Measurements from ENCODE around the gene SPOUT1.

Gene SPOUT1

GRCh38 chr9:128835246-128836210 lies 5.9 kb upstream of the SPOUT1 start:
- Histone ChIP-seq H3K36me3 (ENCODE audit: control insufficient read depth in 1 of 2, insufficient read depth in 2 of 2, low read length in 2 of 2) (peaks cover 0 to 8% of the 10 kb centered on the region in 2 donors), H3K9me3 (ENCODE audit: control insufficient read depth in 1 of 2, low read length in 2 of 2) (no peaks in the 10 kb centered on the region), H3K4me3 (ENCODE audit: low read depth in 1 of 2, low read length in 2 of 2) (no peak overlapping the region), H3K27me3 (ENCODE audit: low read depth, low read length) (no peaks in the 10 kb centered on the region), H3K4me1 (ENCODE audit: control insufficient read depth in 1 of 2, insufficient read depth in 2 of 2, low read length in 2 of 2) (no peaks in the 10 kb centered on the region), H3K27ac (ENCODE audit: low read length) (no peak overlapping the region)

GRCh38 chr9:128833696-128834095 lies 4.1 kb upstream of the SPOUT1 start:
- Histone ChIP-seq H3K27ac (ENCODE audit: low read length) (no peak overlapping the region), H3K4me3 (ENCODE audit: low read depth in 1 of 2, low read length in 2 of 2) (no peak overlapping the region), H3K27me3 (ENCODE audit: low read depth, low read length) (no peaks in the 10 kb centered on the region), H3K4me1 (ENCODE audit: control insufficient read depth in 1 of 2, insufficient read depth in 2 of 2, low read length in 2 of 2) (peaks cover 4 to 11% of the 10 kb centered on the region in 2 donors), H3K36me3 (ENCODE audit: control insufficient read depth in 1 of 2, insufficient read depth in 2 of 2, low read length in 2 of 2) (peaks cover 0 to 8% of the 10 kb centered on the region in 2 donors), H3K9me3 (ENCODE audit: control insufficient read depth in 1 of 2, low read length in 2 of 2) (no peaks in the 10 kb centered on the region)

- H3K27ac ChIP-seq (ENCODE audit: low read length), result peak overlapping the region; percentile 16
- no peaks in the 10 kb centered on the region for H3K27me3 ChIP-seq (ENCODE audit: low read depth, low read length)
- peaks cover 6 to 15% of the 10 kb centered on the region in 2 donors for H3K4me1 ChIP-seq (ENCODE audit: control insufficient read depth in 1 of 2, insufficient read depth in 2 of 2, low read length in 2 of 2)
Measured at GRCh38 chr9:128828719-128829452, 708 bp downstream of the SPOUT1 start.

GRCh38 chr9:128828267-128828666 lies 1.3 kb downstream of the SPOUT1 start:
- Histone ChIP-seq H3K9me3 (ENCODE audit: control insufficient read depth in 1 of 2, low read length in 2 of 2) (no peaks in the 10 kb centered on the region), H3K4me1 (ENCODE audit: control insufficient read depth in 1 of 2, insufficient read depth in 2 of 2, low read length in 2 of 2) (peaks cover 6 to 15% of the 10 kb centered on the region in 2 donors), H3K36me3 (ENCODE audit: control insufficient read depth in 1 of 2, insufficient read depth in 2 of 2, low read length in 2 of 2) (peaks cover 6 to 40% of the 10 kb centered on the region in 2 donors), H3K27me3 (ENCODE audit: low read depth, low read length) (no peaks in the 10 kb centered on the region), H3K27ac (ENCODE audit: low read length) (no peak overlapping the region), H3K4me3 (ENCODE audit: low read depth in 1 of 2, low read length in 2 of 2) (no peak overlapping the region)

More at GRCh38 chr9:128828719-128829452, 708 bp downstream of the SPOUT1 start:
- H3K9me3 ChIP-seq (ENCODE audit: control insufficient read depth in 1 of 2, low read length in 2 of 2), result no peaks in the 10 kb centered on the region
- peaks cover 6 to 33% of the 10 kb centered on the region in 2 donors for H3K36me3 ChIP-seq (ENCODE audit: control insufficient read depth in 1 of 2, insufficient read depth in 2 of 2, low read length in 2 of 2)
- peak overlapping the region; percentile 80 to 99 for H3K4me3 ChIP-seq (ENCODE audit: low read depth in 1 of 2, low read length in 2 of 2)

- Histone ChIP-seq H3K36me3 (ENCODE audit: control insufficient read depth in 1 of 2, insufficient read depth in 2 of 2, low read length in 2 of 2) (peaks cover 14 to 57% of the 10 kb centered on the region in 2 donors), H3K4me3 (ENCODE audit: low read depth in 1 of 2, low read length in 2 of 2) (no peak overlapping the region), H3K4me1 (ENCODE audit: control insufficient read depth in 1 of 2, insufficient read depth in 2 of 2, low read length in 2 of 2) (peaks cover 6 to 15% of the 10 kb centered on the region in 2 donors), H3K27ac (ENCODE audit: low read length) (no peak overlapping the region), H3K9me3 (ENCODE audit: control insufficient read depth in 1 of 2, low read length in 2 of 2) (no peaks in the 10 kb centered on the region), H3K27me3 (ENCODE audit: low read depth, low read length) (no peaks in the 10 kb centered on the region)
Measured at GRCh38 chr9:128825923-128826700, 3.5 kb downstream of the SPOUT1 start.

GRCh38 chr9:128824911-128825310 lies 4.7 kb downstream of the SPOUT1 start:
- H3K36me3 ChIP-seq (ENCODE audit: control insufficient read depth in 1 of 2, insufficient read depth in 2 of 2, low read length in 2 of 2), result peaks cover 14 to 57% of the 10 kb centered on the region in 2 donors
- peaks cover 6 to 15% of the 10 kb centered on the region in 2 donors for H3K4me1 ChIP-seq (ENCODE audit: control insufficient read depth in 1 of 2, insufficient read depth in 2 of 2, low read length in 2 of 2)
- H3K9me3 ChIP-seq (ENCODE audit: control insufficient read depth in 1 of 2, low read length in 2 of 2), result no peaks in the 10 kb centered on the region
- no peak overlapping the region for H3K4me3 ChIP-seq (ENCODE audit: low read depth in 1 of 2, low read length in 2 of 2)
- H3K27me3 ChIP-seq (ENCODE audit: low read depth, low read length), result no peaks in the 10 kb centered on the region
- no peak overlapping the region for H3K27ac ChIP-seq (ENCODE audit: low read length)

GRCh38 chr9:128823903-128824406 lies 5.6 kb downstream of the SPOUT1 start:
- Histone ChIP-seq H3K4me1 (ENCODE audit: control insufficient read depth in 1 of 2, insufficient read depth in 2 of 2, low read length in 2 of 2) (peaks cover 5 to 20% of the 10 kb centered on the region in 2 donors), H3K9me3 (ENCODE audit: control insufficient read depth in 1 of 2, low read length in 2 of 2) (no peaks in the 10 kb centered on the region), H3K4me3 (ENCODE audit: low read depth in 1 of 2, low read length in 2 of 2) (no peak overlapping the region), H3K27ac (ENCODE audit: low read length) (no peak overlapping the region), H3K27me3 (ENCODE audit: low read depth, low read length) (no peaks in the 10 kb centered on the region), H3K36me3 (ENCODE audit: control insufficient read depth in 1 of 2, insufficient read depth in 2 of 2, low read length in 2 of 2) (peaks cover 14 to 57% of the 10 kb centered on the region in 2 donors)

- H3K27ac ChIP-seq (ENCODE audit: low read length), result no peak overlapping the region
- H3K4me3 ChIP-seq (ENCODE audit: low read depth in 1 of 2, low read length in 2 of 2), result no peak overlapping the region
- H3K9me3 ChIP-seq (ENCODE audit: control insufficient read depth in 1 of 2, low read length in 2 of 2), result no peaks in the 10 kb centered on the region
- no peaks in the 10 kb centered on the region for H3K27me3 ChIP-seq (ENCODE audit: low read depth, low read length)
- H3K4me1 ChIP-seq (ENCODE audit: control insufficient read depth in 1 of 2, insufficient read depth in 2 of 2, low read length in 2 of 2), result peaks cover 0 to 15% of the 10 kb centered on the region in 2 donors
- peaks cover 14 to 57% of the 10 kb centered on the region in 2 donors for H3K36me3 ChIP-seq (ENCODE audit: control insufficient read depth in 1 of 2, insufficient read depth in 2 of 2, low read length in 2 of 2)
Measured at GRCh38 chr9:128823362-128823902, 6.2 kb downstream of the SPOUT1 start.

GRCh38 chr9:128822407-128823042 lies 7.1 kb downstream of the SPOUT1 start:
- Histone ChIP-seq H3K36me3 (ENCODE audit: control insufficient read depth in 1 of 2, insufficient read depth in 2 of 2, low read length in 2 of 2) (peaks cover 14 to 57% of the 10 kb centered on the region in 2 donors), H3K4me1 (ENCODE audit: control insufficient read depth in 1 of 2, insufficient read depth in 2 of 2, low read length in 2 of 2) (peaks cover 0 to 14% of the 10 kb centered on the region in 2 donors), H3K27ac (ENCODE audit: low read length) (no peak overlapping the region)

More at GRCh38 chr9:128822407-128823042, 7.1 kb downstream of the SPOUT1 start:
- H3K9me3 ChIP-seq (ENCODE audit: control insufficient read depth in 1 of 2, low read length in 2 of 2), result no peaks in the 10 kb centered on the region
- H3K4me3 ChIP-seq (ENCODE audit: low read depth in 1 of 2, low read length in 2 of 2), result no peak overlapping the region
- H3K27me3 ChIP-seq (ENCODE audit: low read depth, low read length), result no peaks in the 10 kb centered on the region

Data from muscle layer of duodenum (tissue), 2 donors.